Measurements from ENCODE around the gene NPW. TPM values are rescaled to one million over a fixed set of nuclear protein-coding genes. Genes with fewer than 3 reads are reported as not detected.

NPW gene
- total and polyA plus RNA-seq, 9 of the 15 experiments (the other 6 are each of a cell fraction or from before 2014, with no cell fraction given), result 0.14 to 4.0 (median 2.6) TPM; not detected in 4

- TF ChIP-seq ZBTB43 (CRISPR knock-in tag; IDR thresholded peaks at IDR 0.05) (peak; percentile 73; the same call in 1 of the 2 replicates), SP1 (CRISPR knock-in tag; IDR thresholded peaks at IDR 0.05) (peak; percentile 40; the same call in 1 of the 2 replicates), KAT8 (IDR thresholded peaks at IDR 0.05; ENCODE audit: low read depth) (no peak), CBFB (CRISPR knock-in tag; IDR thresholded peaks at IDR 0.05) (no peak), ZNF586 (CRISPR knock-in tag; conservative IDR thresholded peaks at IDR 0.05) (no peak), MED1 (CRISPR knock-in tag; IDR thresholded peaks at IDR 0.05; ENCODE audit: borderline replicate concordance) (no peak), KAT7 (CRISPR knock-in tag; IDR thresholded peaks at IDR 0.05; ENCODE audit: borderline replicate concordance) (peak; percentile 77; the same call in 1 of the 2 replicates), SMARCB1 (IDR thresholded peaks at IDR 0.05; ENCODE audit: insufficient read length, low read depth) (no peak), GATA2 (CRISPR knock-in tag; IDR thresholded peaks at IDR 0.05) (no peak), NKRF (IDR thresholded peaks at IDR 0.05; ENCODE audit: borderline replicate concordance) (peak; percentile 47; the same call in 1 of the 2 replicates), KDM5B (IDR thresholded peaks at IDR 0.05; ENCODE audit: insufficient replicate concordance, low read depth, low read length) (peak; percentile 6), E2F8 (IDR thresholded peaks at IDR 0.05; ENCODE audit: low read depth, partially characterized antibody) (no peak), NR3C1 (CRISPR knock-in tag; IDR thresholded peaks at IDR 0.05) (no peak)
These were observed 10.9 kb upstream of the NPW start (continued) for GRCh38 chr16:2008631-2009163.

Data from K562 (cell line).